Cerebellar nuclear complex (tissue), 1 donor: ENCODE data around the gene KCP.

Source experiments
- DNase-seq, 2 experiments: peaks; one replicate each; lab custom pipeline; 2025; lab: John Stamatoyannopoulos, UW

KCP gene

GRCh38 chr7:128858380-128859231, 51.9 kb downstream of the KCP start:
- no peak for DNase-seq

DNA sequence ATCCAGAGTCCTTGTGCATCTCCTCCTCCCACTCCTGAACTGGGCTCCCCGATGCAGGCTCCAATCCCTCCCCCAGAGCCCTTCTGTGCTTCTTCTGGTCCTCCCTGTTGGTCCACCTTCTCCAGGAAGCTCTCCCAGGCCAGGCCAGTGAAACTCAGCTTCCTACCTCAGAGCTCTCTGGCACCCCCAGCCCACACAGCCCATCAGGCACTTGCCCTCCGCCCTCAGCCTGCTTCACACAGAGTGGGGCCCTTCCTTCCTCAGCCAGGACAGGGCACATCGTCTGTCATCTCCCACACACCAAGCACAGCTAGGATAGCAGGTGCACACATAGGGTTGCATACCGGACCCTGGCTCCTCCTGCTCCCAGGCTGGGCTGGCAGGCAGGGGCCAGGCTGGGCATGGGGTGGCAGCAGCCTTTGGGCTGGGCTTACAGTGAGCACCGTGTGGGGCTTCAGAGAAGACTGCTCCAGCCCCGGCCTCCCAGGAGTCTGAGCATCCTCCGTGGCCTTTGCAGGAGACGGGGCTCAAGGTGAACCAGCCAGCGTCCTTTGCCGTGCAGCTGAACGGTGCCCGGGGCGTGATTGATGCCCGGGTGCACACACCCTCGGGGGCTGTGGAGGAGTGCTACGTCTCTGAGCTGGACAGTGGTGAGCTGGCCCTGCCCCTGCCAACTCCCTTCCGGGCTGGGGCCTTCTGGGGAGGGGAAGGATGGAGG, 54.3 kb downstream of the KCP start:
- no peak for DNase-seq

DNA sequence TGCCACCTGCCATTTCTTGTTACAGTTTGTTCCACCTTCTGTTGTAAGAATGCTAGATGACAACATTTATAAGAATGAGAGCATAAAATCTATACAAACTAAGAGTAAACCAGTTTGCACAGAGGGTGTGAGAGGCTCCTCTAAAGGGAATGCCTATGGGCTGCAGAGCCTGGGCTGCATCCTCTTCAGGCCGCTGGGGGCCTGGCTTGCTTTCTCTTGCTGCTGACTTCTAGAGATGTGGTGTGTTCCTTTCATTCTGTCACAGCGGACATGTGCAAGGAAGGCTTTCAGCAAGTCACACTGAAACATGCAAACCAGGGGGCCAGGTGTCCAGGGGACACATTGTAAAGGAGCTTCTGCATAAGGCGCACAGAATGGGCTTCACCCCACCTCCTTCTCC, 55.0 kb downstream of the KCP start:
- DNase-seq: no peak

GRCh38 chr7:128854396-128854795, 56.1 kb downstream of the KCP start:
- DNase-seq: no peak

GRCh38 chr7:128853799-128854198, 56.7 kb downstream of the KCP start:
- no peak for DNase-seq

DNA sequence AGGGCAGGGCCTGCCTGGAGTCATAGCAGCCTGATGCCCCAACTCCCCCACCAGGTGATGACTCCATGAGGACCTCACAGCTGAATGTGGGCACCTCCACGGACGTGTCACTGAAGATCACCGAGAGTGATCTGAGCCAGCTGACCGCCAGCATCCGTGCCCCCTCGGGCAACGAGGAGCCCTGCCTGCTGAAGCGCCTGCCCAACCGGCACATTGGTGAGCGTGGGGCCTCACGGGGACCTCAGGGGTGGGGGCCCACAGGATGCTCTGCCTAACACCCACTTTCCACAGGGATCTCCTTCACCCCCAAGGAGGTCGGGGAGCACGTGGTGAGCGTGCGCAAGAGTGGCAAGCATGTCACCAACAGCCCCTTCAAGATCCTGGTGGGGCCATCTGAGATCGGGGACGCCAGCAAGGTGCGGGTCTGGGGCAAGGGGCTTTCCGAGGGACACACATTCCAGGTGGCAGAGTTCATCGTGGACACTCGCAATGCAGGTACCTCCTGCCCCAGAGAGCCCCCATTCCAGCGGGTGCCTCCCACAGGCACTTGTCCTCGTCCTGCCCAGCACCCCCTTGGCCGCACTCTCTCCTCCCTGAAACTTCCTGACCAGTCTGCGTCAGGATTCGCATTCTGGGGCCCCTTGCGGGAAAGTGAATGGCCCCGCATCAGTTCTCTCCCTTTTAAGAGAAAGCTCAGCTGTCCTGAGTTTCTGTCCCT, 57.8 kb downstream of the KCP start:
- DNase-seq: no peak

DNA sequence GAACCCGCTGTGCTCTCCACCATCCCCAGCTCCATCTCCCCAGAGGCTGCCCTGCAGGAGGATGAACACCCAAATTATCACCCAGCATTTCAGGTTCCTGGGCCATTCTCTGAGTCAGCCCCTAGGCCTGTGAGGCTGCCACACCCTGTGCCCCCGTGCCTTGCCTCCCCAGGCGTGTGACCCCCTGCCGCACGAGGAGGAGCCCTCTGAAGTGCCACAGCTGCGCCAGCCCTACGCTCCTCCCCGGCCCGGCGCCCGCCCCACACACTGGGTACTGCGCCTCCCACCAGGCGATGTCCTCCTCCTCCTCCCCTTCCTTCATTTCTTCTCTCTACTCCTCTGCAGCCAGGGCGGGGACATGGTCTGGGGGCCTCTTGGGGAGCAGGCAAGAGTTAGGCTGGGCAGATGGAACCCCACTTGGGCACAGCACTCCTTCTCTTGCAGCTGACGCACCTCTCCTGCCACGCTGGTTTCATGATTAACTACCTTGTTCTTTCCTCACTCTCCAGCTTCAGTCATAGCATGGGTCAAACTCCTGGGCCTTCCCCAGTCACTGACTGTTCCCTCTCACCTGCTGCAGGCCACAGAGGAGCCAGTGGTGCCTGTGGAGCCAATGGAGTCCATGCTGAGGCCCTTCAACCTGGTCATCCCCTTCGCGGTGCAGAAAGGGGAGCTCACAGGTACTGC, 60.6 kb downstream of the KCP start:
- DNase-seq: no peak

- no peak for DNase-seq
These were observed 61.4 kb downstream of the KCP start for GRCh38 chr7:128849156-128849515.

GRCh38 chr7:128848289-128849155, 62.0 kb downstream of the KCP start:
- DNase-seq: no peak

DNA sequence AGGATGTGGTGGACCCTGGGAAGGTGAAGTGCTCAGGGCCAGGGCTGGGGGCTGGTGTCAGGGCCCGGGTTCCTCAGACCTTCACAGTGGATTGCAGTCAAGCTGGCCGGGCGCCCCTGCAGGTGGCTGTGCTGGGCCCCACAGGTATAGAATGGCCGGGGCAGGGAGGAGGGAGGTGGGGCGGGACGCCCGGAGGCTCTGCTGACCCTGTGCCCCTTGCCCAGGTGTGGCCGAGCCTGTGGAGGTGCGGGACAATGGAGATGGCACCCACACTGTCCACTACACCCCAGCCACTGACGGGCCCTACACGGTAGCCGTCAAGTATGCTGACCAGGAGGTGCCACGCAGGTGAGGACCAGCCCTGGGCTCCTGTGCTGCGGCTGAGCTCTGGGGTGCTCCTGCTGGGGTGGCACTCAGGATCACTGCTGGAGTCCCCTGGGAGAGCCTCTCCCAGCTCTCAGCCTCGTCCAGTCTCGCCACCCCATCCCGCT, 62.7 kb downstream of the KCP start:
- DNase-seq: no peak

- DNase-seq: no peak
These were observed 63.6 kb downstream of the KCP start for GRCh38 chr7:128846781-128847444.

- DNase-seq: no peak
These were observed 64.5 kb downstream of the KCP start for GRCh38 chr7:128845987-128846386.

GRCh38 chr7:128845475-128845874, 65.0 kb downstream of the KCP start:
- DNase-seq: no peak

GRCh38 chr7:128844777-128845311, 65.7 kb downstream of the KCP start:
- DNase-seq: no peak

DNA sequence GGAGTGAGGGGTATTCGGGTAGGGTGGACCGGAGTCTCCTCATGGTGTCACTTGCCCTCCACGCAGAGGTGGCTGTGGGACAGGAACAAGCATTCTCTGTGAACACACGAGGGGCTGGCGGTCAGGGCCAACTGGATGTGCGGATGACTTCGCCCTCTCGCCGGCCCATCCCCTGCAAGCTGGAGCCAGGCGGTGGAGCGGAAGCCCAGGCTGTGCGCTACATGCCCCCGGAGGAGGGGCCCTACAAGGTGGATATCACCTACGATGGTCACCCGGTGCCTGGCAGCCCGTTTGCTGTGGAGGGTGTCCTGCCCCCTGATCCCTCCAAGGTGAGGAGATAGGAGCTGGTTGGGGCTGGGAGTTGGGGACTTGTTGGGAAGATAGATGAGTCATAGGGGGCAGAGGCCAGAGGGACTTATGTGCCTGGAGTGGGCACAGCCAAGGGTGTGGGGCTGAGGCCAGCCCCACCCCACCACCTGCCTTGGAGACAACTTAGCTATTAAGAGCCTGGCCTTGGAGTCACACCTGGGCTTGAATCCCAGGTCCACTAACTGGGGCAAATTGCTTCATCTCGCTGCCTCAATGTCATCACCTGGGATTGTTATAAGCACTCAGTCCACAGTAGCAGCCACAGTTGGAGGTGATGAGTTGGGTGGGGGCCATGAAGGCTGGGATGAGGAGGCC, 66.4 kb downstream of the KCP start:
- DNase-seq: no peak

DNA sequence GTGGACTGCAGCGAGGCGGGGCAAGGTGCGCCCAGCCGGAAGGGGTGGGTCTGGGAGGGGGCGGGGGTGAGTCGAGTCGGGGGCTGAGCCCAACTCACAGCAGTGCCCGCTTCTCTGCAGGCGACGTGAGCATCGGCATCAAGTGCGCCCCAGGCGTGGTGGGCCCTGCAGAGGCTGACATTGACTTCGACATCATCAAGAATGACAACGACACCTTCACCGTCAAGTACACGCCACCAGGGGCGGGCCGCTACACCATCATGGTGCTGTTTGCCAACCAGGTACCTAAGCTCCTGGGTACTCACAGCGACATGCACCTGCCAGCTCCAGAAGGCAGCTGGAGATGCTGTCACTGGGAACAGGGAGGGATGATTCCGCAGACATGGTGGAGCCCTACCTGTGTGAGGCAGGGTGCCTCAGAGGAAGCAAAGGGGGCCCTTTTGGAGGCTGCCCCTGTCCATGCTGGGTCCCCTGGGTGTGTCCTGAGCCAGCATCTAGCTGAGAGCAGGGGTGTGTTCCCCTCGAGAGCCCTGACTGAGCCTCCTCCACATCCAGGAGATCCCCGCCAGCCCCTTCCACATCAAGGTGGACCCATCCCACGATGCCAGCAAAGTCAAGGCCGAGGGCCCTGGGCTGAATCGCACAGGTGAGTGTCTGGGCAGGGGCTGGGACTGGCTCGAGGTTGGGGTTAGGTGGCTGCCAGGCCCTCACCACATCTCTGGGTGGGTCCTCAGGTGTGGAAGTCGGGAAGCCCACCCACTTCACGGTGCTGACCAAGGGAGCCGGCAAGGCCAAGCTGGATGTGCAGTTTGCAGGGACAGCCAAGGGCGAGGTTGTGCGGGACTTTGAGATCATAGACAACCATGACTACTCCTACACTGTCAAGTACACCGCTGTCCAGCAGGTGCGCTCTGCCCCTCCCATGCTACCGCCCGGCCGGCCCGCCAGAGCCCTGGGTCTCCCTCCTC, 67.6 kb downstream of the KCP start:
- DNase-seq: no peak

GRCh38 chr7:128841921-128842673, 68.4 kb downstream of the KCP start:
- DNase-seq: no peak
